Stimulated activated CD4-positive, alpha-beta T cell treated with anti-CD3 and anti-CD28 coated beads, Interleukin-12 subunit alpha, Interleukin-12 subunit beta, amount 100 ng/mL, for 24 hours (primary cell): Measurements from ENCODE around the gene FRG1.
"Not testable (repeated sequence)": the region's sequence is repeated elsewhere in the genome, so short reads cannot be mapped to it uniquely, and the experiment has no call there.

ENCODE experiments used
- DNase-seq, 2 experiments: peaks; one replicate each; pipeline ENCODE4 v3.0.0-alpha.2; 2020; ENCODE audit warnings: low read depth in 2 of 2

Gene FRG1

GRCh38 chr4:189940178-189941004 is at the start of gene FRG1:
Gene FRG1, plus strand, starts transcription at chr4:189940872. Its CDS starts 138 bp downstream, at chr4:189941010.
- peak; percentile 91 to 95 for DNase-seq

GRCh38 chr4:189897667-189898066 is 43.0 kb upstream of the FRG1 start:
- DNase-seq: no peak

GRCh38 chr4:189899481-189900015 is 41.1 kb upstream of the FRG1 start:
- DNase-seq: not testable (repeated sequence)

- peak in 1 of 2 experiments; percentile 16 for DNase-seq
Observed at GRCh38 chr4:189904420-189905027, 36.1 kb upstream of the FRG1 start.

GRCh38 chr4:189912170-189912569 is 28.5 kb upstream of the FRG1 start:
- no peak for DNase-seq

- no peak for DNase-seq
Observed at GRCh38 chr4:189917161-189917891, 23.3 kb upstream of the FRG1 start.

GRCh38 chr4:189921058-189921457 is 19.6 kb upstream of the FRG1 start:
- DNase-seq: no peak

- DNase-seq: not testable (repeated sequence)
Observed at GRCh38 chr4:189926742-189927141, 13.9 kb upstream of the FRG1 start.

- DNase-seq: no peak
Observed at GRCh38 chr4:189941005-189941450, 356 bp downstream of the FRG1 start.

- DNase-seq: not testable (repeated sequence)
Observed at GRCh38 chr4:189942412-189942811, 1.7 kb downstream of the FRG1 start.

- DNase-seq: not testable (repeated sequence)
Observed at GRCh38 chr4:189944077-189944476, 3.4 kb downstream of the FRG1 start.

GRCh38 chr4:189946906-189947305 is 6.2 kb downstream of the FRG1 start:
- DNase-seq: not testable (repeated sequence)

- not testable (repeated sequence) for DNase-seq
Observed at GRCh38 chr4:189948486-189948885, 7.8 kb downstream of the FRG1 start.

GRCh38 chr4:189969291-189969690 is 28.6 kb downstream of the FRG1 start:
- not testable (repeated sequence) for DNase-seq

GRCh38 chr4:189973646-189974045 is 33.0 kb downstream of the FRG1 start:
- no peak for DNase-seq

- DNase-seq: no peak
Observed at GRCh38 chr4:189974056-189974455, 33.4 kb downstream of the FRG1 start.

GRCh38 chr4:189979196-189980047 is 38.8 kb downstream of the FRG1 start:
- DNase-seq: no peak

GRCh38 chr4:189980292-189980691 is 39.6 kb downstream of the FRG1 start:
- not testable (repeated sequence) for DNase-seq

GRCh38 chr4:189981970-189982369 is 41.3 kb downstream of the FRG1 start:
- no peak for DNase-seq

GRCh38 chr4:189983916-189984526 is 43.3 kb downstream of the FRG1 start:
- not testable (repeated sequence) for DNase-seq

GRCh38 chr4:189984661-189985060 is 44.0 kb downstream of the FRG1 start:
- not testable (repeated sequence) for DNase-seq
